ENCODE measurements around the gene PRKAG2. TPM values are rescaled to one million over a fixed set of nuclear protein-coding genes. Genes with fewer than 3 reads are reported as not detected.

Gene PRKAG2
- total and polyA plus RNA-seq, 4 donors, result 17.5 to 33.3 (median 23.9) TPM

GRCh38 chr7:151894111-151895007, 17.4 kb upstream of the PRKAG2 start:
- ATAC-seq (ENCODE audit: insufficient read depth, low FRiP score) (no peak), DNase-seq (no peak)
- no peaks in the 10 kb centered on the region for H3K9me3 ChIP-seq (ENCODE audit: control insufficient read depth in 4 of 4, insufficient read depth in 3 of 4, low read length in 3 of 4)

GRCh38 chr7:151893405-151893923, 16.5 kb upstream of the PRKAG2 start:
- Histone ChIP-seq H3K27me3 (ENCODE audit: control insufficient read depth in 3 of 3, insufficient read depth in 3 of 3, low read length in 2 of 3) (peaks cover 0 to 16% (median 2%) of the 10 kb centered on the region in 3 donors), H3K9ac (ENCODE audit: insufficient read depth in 1 of 2, low read length in 2 of 2) (no peak overlapping the region), H3K4me3 (no peak overlapping the region), H3K4me1 (ENCODE audit: control insufficient read depth in 5 of 5, insufficient read depth in 5 of 5, low read length in 5 of 5) (peaks cover 0 to 3% (median 0%) of the 10 kb centered on the region in 5 donors), H3K9me3 (ENCODE audit: control insufficient read depth in 4 of 4, insufficient read depth in 3 of 4, low read length in 3 of 4) (no peaks in the 10 kb centered on the region), H3K36me3 (ENCODE audit: control insufficient read depth in 4 of 4, insufficient read depth in 4 of 4, low read length in 4 of 4) (no peaks in the 10 kb centered on the region), H3K27ac (ENCODE audit: low read depth in 1 of 2, low read length in 1 of 2) (no peak overlapping the region)
- 84 to 88% methylated on average over 9 of the region's 9 CpGs for WGBS, 2 donors
- no peak for DNase-seq
- no peak for ATAC-seq (ENCODE audit: insufficient read depth, low FRiP score)
- TF ChIP-seq CTCF (IDR thresholded peaks at IDR 0.05; ENCODE audit: control extremely low read depth, extremely low read depth), result no peak

More at GRCh38 chr7:151894111-151895007, 17.4 kb upstream of the PRKAG2 start:
- no peak for TF ChIP-seq CTCF (IDR thresholded peaks at IDR 0.05; ENCODE audit: control extremely low read depth, extremely low read depth)
- Histone ChIP-seq H3K4me3 (no peak overlapping the region), H3K9ac (ENCODE audit: insufficient read depth in 1 of 2, low read length in 2 of 2) (no peak overlapping the region), H3K4me1 (ENCODE audit: control insufficient read depth in 5 of 5, insufficient read depth in 5 of 5, low read length in 5 of 5) (peaks cover 0 to 3% (median 0%) of the 10 kb centered on the region in 5 donors), H3K27ac (ENCODE audit: low read depth in 1 of 2, low read length in 1 of 2) (no peak overlapping the region), H3K27me3 (ENCODE audit: control insufficient read depth in 3 of 3, insufficient read depth in 3 of 3, low read length in 2 of 3) (peaks cover 0 to 12% (median 2%) of the 10 kb centered on the region in 3 donors), H3K36me3 (ENCODE audit: control insufficient read depth in 4 of 4, insufficient read depth in 4 of 4, low read length in 4 of 4) (no peaks in the 10 kb centered on the region)
- 88 to 91% methylated on average over 39 of the region's 40 CpGs for WGBS, 2 donors

- Histone ChIP-seq H3K4me1 (ENCODE audit: control insufficient read depth in 5 of 5, insufficient read depth in 5 of 5, low read length in 5 of 5) (peaks cover 0 to 3% (median 0%) of the 10 kb centered on the region in 5 donors), H3K4me3 (no peak overlapping the region), H3K9me3 (ENCODE audit: control insufficient read depth in 4 of 4, insufficient read depth in 3 of 4, low read length in 3 of 4) (no peaks in the 10 kb centered on the region), H3K9ac (ENCODE audit: insufficient read depth in 1 of 2, low read length in 2 of 2) (no peak overlapping the region), H3K27me3 (ENCODE audit: control insufficient read depth in 3 of 3, insufficient read depth in 3 of 3, low read length in 2 of 3) (peaks cover 0 to 22% (median 2%) of the 10 kb centered on the region in 3 donors), H3K27ac (ENCODE audit: low read depth in 1 of 2, low read length in 1 of 2) (no peak overlapping the region), H3K36me3 (ENCODE audit: control insufficient read depth in 4 of 4, insufficient read depth in 4 of 4, low read length in 4 of 4) (no peaks in the 10 kb centered on the region)
- no peak for TF ChIP-seq CTCF (IDR thresholded peaks at IDR 0.05; ENCODE audit: control extremely low read depth, extremely low read depth)
- WGBS, 2 donors, result 63 to 76% methylated on average over 9 of the region's 9 CpGs
- DNase-seq (no peak), ATAC-seq (ENCODE audit: insufficient read depth, low FRiP score) (no peak)
These were observed 14.8 kb upstream of the PRKAG2 start for GRCh38 chr7:151891753-151892152.
